Epithelial cell of proximal tubule (primary cell): Measurements from ENCODE around the gene ITGB1. TPM values are rescaled to one million over a fixed set of nuclear protein-coding genes. Genes with fewer than 3 reads are reported as not detected.
"Not testable (repeated sequence)": the region's sequence is repeated elsewhere in the genome, so short reads cannot be mapped to it uniquely, and the experiment has no call there.

ENCODE experiments used
- DNase-seq: peaks from one replicate; pipeline ENCODE4 v3.0.0-alpha.2; 2011; ENCODE audit warnings: low read depth
- H3K4me3 ChIP-seq: 2 replicates; pipeline ENCODE4 v1.5.1; 2011; ENCODE audit warnings: low read depth, mild to moderate bottlenecking, low read length
- total RNA-seq: library from RNA; depleted of rRNA; stranded (reverse); fragments of >200 nt; gene quantifications from 2 replicates; pipeline ENCODE4 v1.2.3, GENCODE V29; 2015
- TF ChIP-seq, protein P1 (sequence below): conservative IDR thresholded peaks from 2 replicates; pipeline ENCODE4 v1.5.1; 2012; ENCODE audit warnings: low read depth, mild to moderate bottlenecking, low read length

ITGB1 gene
- total RNA-seq, 1 donor from 2014 or later = 2,053 TPM

DNA sequence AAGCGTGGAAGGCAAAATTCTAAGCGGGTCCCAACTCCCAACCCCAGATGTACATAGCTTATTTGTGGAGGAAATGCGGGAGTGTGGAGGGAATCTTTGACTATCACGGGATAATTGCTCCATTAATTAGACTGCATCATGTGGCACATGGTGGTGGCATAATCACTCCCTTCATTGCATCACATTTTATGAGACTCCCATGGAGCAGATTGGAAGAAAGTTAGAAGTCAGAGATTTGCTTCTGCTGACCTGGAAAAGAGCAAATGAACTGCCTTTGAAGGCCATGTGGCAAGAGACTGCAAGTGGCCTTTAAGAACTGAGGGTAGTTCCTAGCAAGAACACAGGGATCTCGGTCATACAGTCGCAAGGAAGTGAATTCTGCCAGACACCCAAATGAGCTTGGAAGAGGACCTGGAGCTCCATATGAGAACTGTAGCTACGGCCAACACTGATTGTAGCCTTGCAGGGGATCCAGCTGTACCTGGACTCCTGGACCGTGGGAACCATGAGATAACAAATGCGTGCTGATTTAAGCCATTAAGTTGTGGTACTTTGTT, 37.1 kb upstream of the ITGB1 start:
- DNase-seq = no peak
- H3K4me3 ChIP-seq = no peak overlapping the region
- TF ChIP-seq, protein P1, sequence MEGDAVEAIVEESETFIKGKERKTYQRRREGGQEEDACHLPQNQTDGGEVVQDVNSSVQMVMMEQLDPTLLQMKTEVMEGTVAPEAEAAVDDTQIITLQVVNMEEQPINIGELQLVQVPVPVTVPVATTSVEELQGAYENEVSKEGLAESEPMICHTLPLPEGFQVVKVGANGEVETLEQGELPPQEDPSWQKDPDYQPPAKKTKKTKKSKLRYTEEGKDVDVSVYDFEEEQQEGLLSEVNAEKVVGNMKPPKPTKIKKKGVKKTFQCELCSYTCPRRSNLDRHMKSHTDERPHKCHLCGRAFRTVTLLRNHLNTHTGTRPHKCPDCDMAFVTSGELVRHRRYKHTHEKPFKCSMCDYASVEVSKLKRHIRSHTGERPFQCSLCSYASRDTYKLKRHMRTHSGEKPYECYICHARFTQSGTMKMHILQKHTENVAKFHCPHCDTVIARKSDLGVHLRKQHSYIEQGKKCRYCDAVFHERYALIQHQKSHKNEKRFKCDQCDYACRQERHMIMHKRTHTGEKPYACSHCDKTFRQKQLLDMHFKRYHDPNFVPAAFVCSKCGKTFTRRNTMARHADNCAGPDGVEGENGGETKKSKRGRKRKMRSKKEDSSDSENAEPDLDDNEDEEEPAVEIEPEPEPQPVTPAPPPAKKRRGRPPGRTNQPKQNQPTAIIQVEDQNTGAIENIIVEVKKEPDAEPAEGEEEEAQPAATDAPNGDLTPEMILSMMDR = no peak

DNA sequence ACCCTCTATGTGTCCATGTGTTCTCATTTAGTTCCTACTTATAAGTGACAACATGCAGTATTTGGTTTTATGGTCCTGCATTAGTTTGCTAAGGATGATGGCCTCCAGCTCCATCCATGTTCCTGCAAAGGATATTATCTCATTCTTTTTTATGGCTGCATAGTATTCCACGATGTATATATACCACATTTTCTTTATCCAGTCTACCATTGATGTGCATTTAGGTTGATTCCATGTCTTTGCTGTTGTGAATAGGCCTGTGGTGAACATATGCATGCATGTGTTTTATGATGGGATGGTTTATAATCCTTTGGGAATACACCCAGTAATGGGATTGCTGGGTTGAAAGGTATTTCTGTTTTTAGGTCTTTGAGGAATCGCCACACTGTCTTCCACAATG, 36.6 kb upstream of the ITGB1 start:
- DNase-seq, H3K4me3 ChIP-seq: not testable (repeated sequence)

DNA sequence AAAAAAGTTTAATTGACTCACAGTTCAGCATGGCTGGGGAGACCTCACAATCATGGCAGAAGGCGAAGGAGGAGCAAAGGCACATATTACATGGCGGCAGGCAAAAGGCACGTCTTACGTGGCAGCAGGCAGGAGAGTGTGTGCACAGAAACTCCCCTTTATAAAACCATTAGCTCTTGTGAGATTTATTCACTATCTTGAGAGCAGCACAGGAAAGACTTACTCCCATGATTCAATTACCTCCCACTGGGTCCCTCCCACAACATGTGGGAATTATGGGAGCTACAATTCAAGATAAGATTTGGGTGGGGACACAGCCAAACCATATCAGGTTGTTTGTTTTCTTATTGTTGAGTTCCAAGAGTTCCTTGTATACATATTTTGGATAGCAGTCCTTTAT, 34.3 kb upstream of the ITGB1 start:
- DNase-seq = not testable (repeated sequence)

DNA sequence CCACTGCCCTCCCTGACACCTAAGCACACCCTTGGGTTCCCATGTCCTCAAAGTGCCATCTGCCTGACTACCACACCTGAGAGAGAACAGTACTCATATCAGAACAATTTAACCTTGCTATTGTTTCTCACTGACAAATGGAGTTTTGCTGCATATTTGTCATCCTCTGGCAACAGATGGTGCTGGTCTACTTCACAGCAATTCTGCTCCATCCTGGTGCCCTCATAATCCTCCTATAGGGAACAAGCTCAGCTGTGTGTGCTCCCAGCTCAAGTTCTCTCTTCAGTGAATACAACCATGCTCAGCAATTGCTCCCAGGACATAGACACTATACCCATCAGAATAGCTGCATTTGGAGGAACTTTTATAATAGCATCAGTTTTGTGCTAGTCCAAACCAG, 32.8 kb upstream of the ITGB1 start:
- no peak overlapping the region for H3K4me3 ChIP-seq
- TF ChIP-seq, protein P1 = no peak
- no peak for DNase-seq

More for the DNA sequence above, 34.3 kb upstream of the ITGB1 start:
- H3K4me3 ChIP-seq = not testable (repeated sequence)

DNA sequence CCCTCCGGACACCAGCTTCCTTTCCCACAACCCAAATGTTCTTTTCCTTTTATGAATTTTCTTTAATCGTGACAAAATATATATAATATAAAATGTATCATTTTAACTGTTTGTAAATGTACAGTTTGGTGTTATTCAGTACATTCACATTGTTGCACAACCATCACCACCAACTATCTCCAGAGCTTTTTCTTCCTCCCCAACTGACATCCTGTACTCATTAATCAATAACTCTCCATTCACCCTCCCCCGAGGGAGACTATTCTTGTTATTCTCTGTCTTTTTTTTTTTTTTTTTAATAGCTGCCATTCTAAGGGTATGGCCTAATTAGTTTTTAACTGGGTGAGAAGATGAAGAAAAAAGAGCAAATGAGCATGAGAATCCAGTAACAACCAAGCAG, 30.6 kb upstream of the ITGB1 start:
- no peak overlapping the region for H3K4me3 ChIP-seq
- DNase-seq = no peak
- TF ChIP-seq, protein P1 = no peak

DNA sequence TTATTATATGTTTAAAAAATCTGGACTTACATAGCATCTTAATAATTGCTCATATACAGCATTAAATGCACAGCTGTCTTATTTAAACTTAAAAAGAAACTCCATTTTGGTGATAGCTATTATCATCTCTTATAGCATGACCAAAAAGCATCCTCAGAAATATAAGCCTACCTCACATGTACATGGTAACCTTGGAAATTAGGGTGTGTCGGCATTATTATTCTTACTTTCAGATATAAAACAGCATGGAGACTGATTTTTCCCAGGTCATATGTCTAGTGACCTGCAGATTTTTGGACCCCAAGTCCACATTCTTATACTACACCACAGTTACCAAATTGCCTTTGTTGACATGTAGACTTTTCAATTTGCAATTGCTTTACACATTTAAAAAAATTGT, 29.1 kb upstream of the ITGB1 start:
- DNase-seq = no peak
- H3K4me3 ChIP-seq = no peak overlapping the region
- TF ChIP-seq, protein P1 = no peak

DNA sequence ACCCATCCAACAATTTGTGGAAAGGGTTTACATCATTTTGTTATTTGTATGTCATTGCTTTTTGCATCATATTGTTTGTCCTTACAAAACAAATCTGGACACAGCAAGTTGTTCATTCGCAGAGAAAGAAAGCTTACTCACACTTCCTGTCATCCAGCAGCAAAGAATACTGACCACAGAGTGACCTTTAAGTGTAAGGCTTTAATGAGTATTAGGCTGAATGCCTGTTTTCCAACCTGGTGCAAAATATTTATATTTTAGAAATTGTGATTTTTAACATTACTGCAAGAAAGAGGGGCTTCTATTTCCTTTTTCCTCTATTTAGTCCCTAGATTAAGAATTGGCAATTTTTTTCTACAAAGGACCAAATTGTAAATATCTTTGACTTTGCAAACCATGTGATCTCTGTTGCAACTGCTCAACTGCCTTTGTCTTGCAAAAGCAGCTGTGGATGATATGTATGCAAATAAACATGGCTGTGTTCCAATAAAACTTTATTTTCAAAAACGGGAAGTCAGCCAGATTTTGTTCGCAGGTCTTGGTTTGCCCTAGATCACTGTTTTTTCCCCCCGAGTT, 27.8 kb upstream of the ITGB1 start:
- H3K4me3 ChIP-seq = no peak overlapping the region
- TF ChIP-seq, protein P1 = no peak
- no peak for DNase-seq

DNA sequence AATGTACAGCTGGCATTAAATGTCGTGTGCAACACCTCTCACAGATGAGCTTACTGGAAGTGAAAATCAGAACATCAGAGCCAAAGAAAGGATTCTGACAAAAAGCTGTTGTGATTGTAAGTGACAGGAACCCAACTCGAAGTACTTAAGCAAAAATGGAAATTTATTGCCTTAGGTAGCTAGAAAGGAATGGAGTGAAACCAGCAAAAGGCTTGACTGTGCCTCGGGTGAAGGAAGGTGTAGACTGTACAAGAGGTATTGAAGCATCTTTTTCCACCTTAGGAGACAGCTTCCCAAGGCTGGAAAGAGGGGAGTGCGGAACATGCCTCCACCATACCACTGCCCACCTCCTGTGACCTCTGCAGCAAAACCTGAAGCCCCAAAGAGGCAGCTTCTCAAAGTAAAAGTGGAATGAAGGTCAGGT, 27.3 kb upstream of the ITGB1 start:
- DNase-seq = no peak
- TF ChIP-seq, protein P1 = no peak
- H3K4me3 ChIP-seq = no peak overlapping the region
